ENCODE data around the gene CPE.

CPE gene

DNA sequence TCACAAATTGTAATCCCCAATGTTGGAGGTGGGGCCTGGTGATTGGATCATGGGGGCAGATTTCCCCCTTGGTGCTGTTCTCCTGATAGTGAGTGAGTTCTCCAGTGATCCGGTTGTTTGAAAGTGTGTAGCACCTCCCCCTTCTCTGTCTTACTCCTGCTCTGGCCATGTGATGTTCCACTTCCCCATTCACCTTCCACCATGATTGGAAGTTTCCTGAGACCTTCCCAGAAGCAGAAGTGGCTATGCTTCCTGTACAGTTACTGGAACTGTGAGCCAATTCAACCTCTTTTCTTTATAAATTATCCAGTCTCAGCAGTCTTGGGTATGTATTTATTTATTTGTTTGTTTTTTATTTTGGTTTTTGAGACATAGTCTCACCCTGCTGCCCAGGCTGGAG lies 143.2 kb downstream of the CPE start:
- H3K36me3 ChIP-seq (ENCODE audit: control insufficient read depth, insufficient read depth, low read length): no peaks in the 10 kb centered on the region
- H3K9me3 ChIP-seq (ENCODE audit: control insufficient read depth, low read length): no peaks in the 10 kb centered on the region
- 100% methylated on average over 1 of the region's 1 CpG for WGBS, 2 experiments (ENCODE audit: insufficient coverage in 2 of 2)
- no peaks in the 10 kb centered on the region for H3K4me1 ChIP-seq (ENCODE audit: control insufficient read depth, insufficient read depth, low read length, poor library complexity, severe bottlenecking)
- no peak overlapping the region for H3K27ac ChIP-seq (ENCODE audit: low read depth, low read length, severe bottlenecking)
- H3K4me3 ChIP-seq (ENCODE audit: extremely low read depth, insufficient read depth, low read length, poor library complexity, severe bottlenecking): no peak overlapping the region

DNA sequence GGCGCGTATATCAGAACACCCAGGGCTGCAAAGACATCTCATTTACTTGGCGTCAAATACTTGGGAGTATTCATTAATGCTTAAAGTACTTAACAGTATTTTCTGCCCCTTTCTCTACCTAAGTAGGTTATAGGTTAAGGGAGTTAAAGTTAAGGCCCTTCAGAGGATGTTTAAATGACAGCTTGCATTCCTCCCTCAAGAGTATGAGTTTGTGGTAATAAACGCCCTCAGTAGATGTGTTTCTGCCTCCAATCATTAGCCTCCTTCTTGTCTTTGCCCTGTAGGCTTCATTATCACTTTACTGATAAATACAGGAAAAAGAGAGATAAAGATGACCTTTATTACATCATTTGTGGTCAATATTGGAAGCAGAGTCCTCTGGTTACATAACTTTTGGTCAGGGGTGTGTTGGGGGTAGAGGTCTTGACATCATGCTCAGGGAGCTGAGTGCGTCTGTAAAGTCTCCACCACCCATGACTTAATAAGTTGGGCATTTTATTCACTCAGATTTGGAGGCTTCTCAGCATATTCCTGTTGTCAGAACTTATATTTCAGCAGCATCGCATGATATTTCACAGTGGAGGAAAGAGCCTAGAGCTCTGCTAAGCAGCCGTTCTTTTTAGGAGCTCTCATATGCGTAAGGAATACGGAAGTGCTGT lies 145.9 kb downstream of the CPE start:
- 90 to 95% methylated on average over 4 to 6 of the region's 9 CpGs for WGBS, 2 experiments (ENCODE audit: insufficient coverage in 2 of 2)
- H3K36me3 ChIP-seq (ENCODE audit: control insufficient read depth, insufficient read depth, low read length): no peaks in the 10 kb centered on the region
- H3K27ac ChIP-seq (ENCODE audit: low read depth, low read length, severe bottlenecking): no peak overlapping the region
- no peaks in the 10 kb centered on the region for H3K4me1 ChIP-seq (ENCODE audit: control insufficient read depth, insufficient read depth, low read length, poor library complexity, severe bottlenecking)
- no peaks in the 10 kb centered on the region for H3K9me3 ChIP-seq (ENCODE audit: control insufficient read depth, low read length)
- no peak overlapping the region for H3K4me3 ChIP-seq (ENCODE audit: extremely low read depth, insufficient read depth, low read length, poor library complexity, severe bottlenecking)

DNA sequence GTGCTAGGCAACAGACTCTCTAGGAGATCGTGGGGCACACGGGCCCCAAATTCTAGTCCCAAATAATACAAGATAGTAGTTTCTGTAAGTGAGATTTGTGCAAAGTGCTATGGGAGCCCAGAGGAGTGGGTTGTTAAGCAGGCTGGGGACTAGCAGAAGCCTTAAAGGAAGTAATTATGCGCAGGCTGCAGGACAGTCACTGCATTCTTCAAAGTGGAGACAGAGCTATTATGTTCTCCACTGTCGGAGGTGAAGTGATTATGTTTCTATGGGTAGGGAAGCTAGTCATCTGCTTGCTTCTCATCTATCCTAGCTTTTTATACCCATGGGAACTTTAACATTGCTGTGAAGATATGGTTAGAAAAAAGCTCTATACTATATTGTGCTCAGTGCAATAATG lies 154.2 kb downstream of the CPE start:
- Histone ChIP-seq H3K9me3 (ENCODE audit: control insufficient read depth, low read length) (no peaks in the 10 kb centered on the region), H3K27ac (ENCODE audit: low read depth, low read length, severe bottlenecking) (no peak overlapping the region), H3K4me3 (ENCODE audit: extremely low read depth, insufficient read depth, low read length, poor library complexity, severe bottlenecking) (no peak overlapping the region), H3K4me1 (ENCODE audit: control insufficient read depth, insufficient read depth, low read length, poor library complexity, severe bottlenecking) (no peaks in the 10 kb centered on the region), H3K36me3 (ENCODE audit: control insufficient read depth, insufficient read depth, low read length) (no peaks in the 10 kb centered on the region)
- WGBS, 2 experiments (ENCODE audit: insufficient coverage in 2 of 2): 100% methylated on average over 1 of the region's 4 CpGs; no CpG with 5 or more reads in 1 of the 2 experiments

DNA sequence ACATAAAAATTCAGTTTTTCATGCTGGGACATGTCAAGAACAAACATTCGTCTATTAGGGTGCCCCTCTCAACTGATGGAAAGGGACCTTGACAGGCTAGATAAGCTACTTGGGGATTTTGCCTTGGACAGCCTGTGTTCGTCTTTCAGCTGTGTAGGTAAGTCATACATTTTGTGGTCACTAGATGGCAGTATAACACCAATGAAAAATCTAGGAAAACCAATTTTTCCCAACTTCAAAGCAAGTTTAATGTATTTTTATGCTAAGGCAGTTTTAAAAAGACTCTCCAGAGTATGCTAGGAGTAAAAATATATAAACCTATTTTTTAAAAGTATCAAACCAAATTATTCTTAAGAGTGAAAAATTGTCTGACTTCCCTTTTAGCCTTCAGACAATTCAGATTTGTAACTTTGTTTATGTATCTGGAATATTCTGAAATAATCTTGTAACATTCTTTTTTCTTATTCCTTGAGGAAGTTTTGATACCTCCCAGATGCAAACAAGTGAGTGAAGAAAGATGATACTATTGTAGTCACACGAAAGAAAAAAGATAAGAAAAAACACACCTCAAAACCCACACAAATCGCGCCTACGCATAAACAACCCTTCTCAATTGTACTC lies 158.3 kb downstream of the CPE start:
- H3K4me3 ChIP-seq (ENCODE audit: extremely low read depth, insufficient read depth, low read length, poor library complexity, severe bottlenecking): no peak overlapping the region

DNA sequence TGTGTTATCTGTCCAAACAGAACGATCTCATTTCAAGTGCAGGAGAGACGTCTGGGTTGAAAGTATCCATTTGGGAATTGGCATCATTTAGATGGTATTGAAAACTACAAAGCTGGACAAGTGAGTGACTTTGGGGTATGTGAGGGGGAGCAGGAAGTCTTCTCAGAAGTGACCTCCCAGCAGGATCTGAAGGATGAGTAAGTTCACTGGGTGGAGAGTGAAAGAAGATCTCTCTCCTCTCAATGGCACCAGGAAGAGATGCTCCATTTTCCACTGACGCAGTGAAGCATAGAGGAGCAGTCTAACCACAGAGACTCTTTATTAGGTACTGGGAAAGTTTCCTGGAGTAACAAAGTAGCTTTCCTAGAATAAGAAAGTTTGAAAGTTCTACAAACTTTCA lies 161.0 kb downstream of the CPE start:
- Histone ChIP-seq H3K4me1 (ENCODE audit: control insufficient read depth, insufficient read depth, low read length, poor library complexity, severe bottlenecking) (no peaks in the 10 kb centered on the region), H3K36me3 (ENCODE audit: control insufficient read depth, insufficient read depth, low read length) (no peaks in the 10 kb centered on the region)
- 90 to 97% methylated on average over 2 of the region's 3 CpGs for WGBS, 2 experiments (ENCODE audit: insufficient coverage in 2 of 2)

More for the DNA sequence above, 158.3 kb downstream of the CPE start:
- WGBS, 2 experiments (ENCODE audit: insufficient coverage in 2 of 2): 0% methylated on average over 1 to 2 of the region's 6 CpGs
- Histone ChIP-seq H3K36me3 (ENCODE audit: control insufficient read depth, insufficient read depth, low read length) (no peaks in the 10 kb centered on the region), H3K4me1 (ENCODE audit: control insufficient read depth, insufficient read depth, low read length, poor library complexity, severe bottlenecking) (no peaks in the 10 kb centered on the region), H3K9me3 (ENCODE audit: control insufficient read depth, low read length) (no peaks in the 10 kb centered on the region), H3K27ac (ENCODE audit: low read depth, low read length, severe bottlenecking) (no peak overlapping the region)

DNA sequence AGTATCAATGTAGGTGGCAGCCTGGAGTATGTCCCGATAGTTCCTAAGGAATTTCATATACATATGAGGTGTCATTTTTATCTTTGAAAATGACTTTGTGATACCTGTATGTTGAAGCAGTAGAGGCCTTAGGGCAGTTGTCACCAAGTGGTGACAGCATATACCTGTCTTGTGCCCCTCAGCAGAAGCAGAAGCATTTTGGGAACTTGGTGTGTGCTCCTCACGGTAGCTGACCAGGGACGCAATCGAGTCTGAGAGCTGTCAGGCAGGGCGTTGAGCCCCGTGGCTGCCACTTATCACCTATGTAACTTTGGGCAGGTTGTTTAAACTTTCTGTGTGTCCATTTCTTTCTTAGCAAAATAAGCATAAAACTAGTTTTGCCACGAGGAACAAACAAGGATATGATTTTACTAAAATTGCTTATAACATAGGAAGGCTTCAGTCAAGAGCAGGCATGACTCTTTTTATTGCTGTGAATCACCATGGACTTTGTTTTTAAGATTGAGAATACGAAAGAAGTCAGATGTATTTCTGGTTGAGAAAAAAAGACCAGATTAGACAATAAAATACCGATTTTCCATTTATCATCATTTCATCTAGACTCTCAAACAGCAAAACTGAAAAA lies 161.5 kb downstream of the CPE start:
- 92% methylated on average over 6 of the region's 9 CpGs; no CpG with 5 or more reads in 1 of the 2 experiments for WGBS, 2 experiments (ENCODE audit: insufficient coverage in 2 of 2)
- H3K27ac ChIP-seq (ENCODE audit: low read depth, low read length, severe bottlenecking): no peak overlapping the region

More for the DNA sequence above, 161.0 kb downstream of the CPE start:
- Histone ChIP-seq H3K9me3 (ENCODE audit: control insufficient read depth, low read length) (no peaks in the 10 kb centered on the region), H3K27ac (ENCODE audit: low read depth, low read length, severe bottlenecking) (no peak overlapping the region), H3K4me3 (ENCODE audit: extremely low read depth, insufficient read depth, low read length, poor library complexity, severe bottlenecking) (no peak overlapping the region)

DNA sequence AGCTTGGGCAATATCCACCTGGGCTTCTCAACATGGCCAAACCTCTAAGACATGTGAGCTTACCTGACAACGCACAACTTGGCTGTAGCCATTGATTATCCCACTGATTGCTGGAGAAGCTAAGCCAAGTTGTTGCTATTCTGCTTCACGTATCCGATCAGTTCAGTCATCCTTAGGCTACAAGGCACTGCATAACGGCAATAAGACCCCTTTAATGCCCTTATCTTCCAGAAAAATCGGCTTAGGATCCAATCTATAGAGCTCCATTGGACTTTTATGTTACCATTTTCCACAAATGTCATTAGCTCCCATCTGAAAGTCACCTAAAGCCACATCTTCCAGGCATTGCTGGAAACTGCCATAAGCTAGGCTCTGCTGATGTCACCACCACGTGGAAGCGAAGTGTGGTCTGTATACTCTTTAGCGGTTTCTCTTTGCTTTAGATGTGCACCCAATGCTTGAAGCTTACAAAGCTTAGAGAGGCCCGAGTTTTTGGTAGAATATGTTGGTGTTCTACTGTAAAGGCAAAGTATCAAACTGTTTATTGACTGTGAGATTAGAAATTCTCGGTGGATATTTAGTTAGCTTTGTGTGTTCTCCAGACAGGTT lies 163.1 kb downstream of the CPE start:
- H3K27ac ChIP-seq (ENCODE audit: low read depth, low read length, severe bottlenecking): no peak overlapping the region
- WGBS, 2 experiments (ENCODE audit: insufficient coverage in 2 of 2): 91 to 95% methylated on average over 10 of the region's 10 CpGs
- H3K4me3 ChIP-seq (ENCODE audit: extremely low read depth, insufficient read depth, low read length, poor library complexity, severe bottlenecking): no peak overlapping the region
- H3K36me3 ChIP-seq (ENCODE audit: control insufficient read depth, insufficient read depth, low read length): no peaks in the 10 kb centered on the region
- H3K4me1 ChIP-seq (ENCODE audit: control insufficient read depth, insufficient read depth, low read length, poor library complexity, severe bottlenecking): no peaks in the 10 kb centered on the region
- H3K9me3 ChIP-seq (ENCODE audit: control insufficient read depth, low read length): no peaks in the 10 kb centered on the region

More for the DNA sequence above, 161.5 kb downstream of the CPE start:
- H3K9me3 ChIP-seq (ENCODE audit: control insufficient read depth, low read length): no peaks in the 10 kb centered on the region
- H3K4me1 ChIP-seq (ENCODE audit: control insufficient read depth, insufficient read depth, low read length, poor library complexity, severe bottlenecking): no peaks in the 10 kb centered on the region
- no peak overlapping the region for H3K4me3 ChIP-seq (ENCODE audit: extremely low read depth, insufficient read depth, low read length, poor library complexity, severe bottlenecking)
- H3K36me3 ChIP-seq (ENCODE audit: control insufficient read depth, insufficient read depth, low read length): no peaks in the 10 kb centered on the region

DNA sequence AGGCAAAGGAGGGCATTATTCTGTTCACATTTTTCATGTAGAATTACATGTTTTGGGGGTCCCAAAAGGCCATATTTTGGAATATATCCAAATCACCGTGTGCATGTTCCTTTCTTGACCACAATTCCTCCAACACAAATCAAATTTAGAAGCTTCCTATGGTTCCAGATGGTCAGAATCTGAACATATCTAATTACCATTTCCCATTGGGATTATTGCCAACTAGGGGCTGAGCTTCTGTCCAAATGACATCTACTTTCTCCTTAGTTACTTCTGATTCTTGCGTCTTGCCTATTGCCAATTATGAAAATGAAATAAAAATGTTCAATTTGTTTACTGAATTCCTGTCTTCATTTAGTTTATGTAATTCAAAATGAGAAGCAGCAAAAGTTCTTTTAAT lies 163.7 kb downstream of the CPE start:
- Histone ChIP-seq H3K4me1 (ENCODE audit: control insufficient read depth, insufficient read depth, low read length, poor library complexity, severe bottlenecking) (no peaks in the 10 kb centered on the region), H3K36me3 (ENCODE audit: control insufficient read depth, insufficient read depth, low read length) (no peaks in the 10 kb centered on the region), H3K27ac (ENCODE audit: low read depth, low read length, severe bottlenecking) (no peak overlapping the region), H3K4me3 (ENCODE audit: extremely low read depth, insufficient read depth, low read length, poor library complexity, severe bottlenecking) (no peak overlapping the region), H3K9me3 (ENCODE audit: control insufficient read depth, low read length) (no peaks in the 10 kb centered on the region)
- WGBS, 2 experiments (ENCODE audit: insufficient coverage in 2 of 2): 80% methylated on average over 2 of the region's 2 CpGs; no CpG with 5 or more reads in 1 of the 2 experiments
